SU-DHL-6 (cell line): ENCODE data around the gene C2orf80.

Experiments used
- H2AFZ ChIP-seq: fragments of 200-600 bp; sonication (generic); 2 replicates; pipeline ENCODE4 v1.6.1; 2014; ENCODE audit warnings: low read depth, mild to moderate bottlenecking, moderate library complexity, mixed read lengths, antibody characterized with exemption, low read length; ENCODE audit not compliant: severe bottlenecking
- H3F3A ChIP-seq: fragments of 200-600 bp; shearing (Covaris generic); 2 replicates; pipeline ENCODE4 v1.6.0; 2016; ENCODE audit warnings: antibody characterized with exemption, mild to moderate bottlenecking; ENCODE audit not compliant: insufficient read depth
- H3K27ac ChIP-seq: fragments of 200-600 bp; sonication (generic); 2 replicates; pipeline ENCODE4 v1.5.1; 2016; ENCODE audit warnings: low read depth, mild to moderate bottlenecking, low read length, moderate library complexity, mixed read lengths
- H3K27me3 ChIP-seq: fragments of 200-600 bp; sonication (generic), shearing (Covaris generic); 2 replicates; pipeline ENCODE4 v1.6.0; 2014; ENCODE audit warnings: mild to moderate bottlenecking, low read length
- H3K36me3 ChIP-seq: fragments of 200-600 bp; sonication (generic); 2 replicates; pipeline ENCODE4 v1.6.1; 2014; ENCODE audit warnings: mild to moderate bottlenecking, low read length, mixed read lengths
- H3K4me2 ChIP-seq: fragments of 300-600, 200-600 bp; shearing (Covaris generic), sonication (generic); 2 replicates; pipeline ENCODE4 v1.6.0; 2014; ENCODE audit warnings: low read length, low read depth, mild to moderate bottlenecking; ENCODE audit not compliant: poor library complexity, severe bottlenecking
- H3K4me3 ChIP-seq: fragments of 200-600 bp; sonication (generic); 2 replicates; pipeline ENCODE4 v1.5.1; 2014; ENCODE audit warnings: antibody characterized with exemption, low read length, mild to moderate bottlenecking, mixed read lengths; ENCODE audit not compliant: insufficient read depth, poor library complexity, severe bottlenecking
- H3K79me2 ChIP-seq: fragments of 200-600 bp; sonication (generic); 2 replicates; pipeline ENCODE4 v1.6.1; 2014; ENCODE audit warnings: mild to moderate bottlenecking, low read length, moderate library complexity; ENCODE audit not compliant: insufficient read depth
- H3K9ac ChIP-seq: fragments of 200-600 bp; sonication (generic); 2 replicates; pipeline ENCODE4 v1.7.0; 2014; ENCODE audit warnings: mild to moderate bottlenecking, low read length
- H3K9me2 ChIP-seq: fragments of 200-600 bp; sonication (generic); replicated peaks from 2 replicates; pipeline ENCODE4 v1.6.1; 2014; ENCODE audit warnings: low read length; ENCODE audit not compliant: insufficient read depth
- H3K9me3 ChIP-seq: fragments of 200-600 bp; sonication (generic); 2 replicates; pipeline ENCODE4 v1.6.1; 2014; ENCODE audit warnings: low read length, mixed read lengths; ENCODE audit not compliant: insufficient read depth
- H4K20me1 ChIP-seq: fragments of 200-600 bp; sonication (generic); 2 replicates; pipeline ENCODE4 v1.6.1; 2014; ENCODE audit warnings: low read depth, mild to moderate bottlenecking, antibody characterized with exemption, low read length, moderate library complexity, mixed read lengths
- CTCF ChIP-seq: fragments of 200-600 bp; sonication (generic); IDR thresholded peaks from one replicate; pipeline ENCODE4 v1.5.1; 2017; ENCODE audit warnings: antibody characterized with exemption, mild to moderate bottlenecking, low read length, moderate library complexity; ENCODE audit not compliant: insufficient read depth, poor library complexity, severe bottlenecking
- EZH2phosphoT487 ChIP-seq: fragments of 200-600 bp; sonication (generic), shearing (Covaris generic); conservative IDR thresholded peaks from 2 replicates; pipeline ENCODE4 v1.6.1; 2018; ENCODE audit warnings: mild to moderate bottlenecking, antibody characterized with exemption, low read length, moderate library complexity, mixed read lengths

Gene C2orf80

GRCh38 chr2:208135794-208136715 lies 53.8 kb downstream of the C2orf80 start:
- no peaks in the 10 kb centered on the region for H3K27me3 ChIP-seq
- no peaks in the 10 kb centered on the region for H3K9me3 ChIP-seq
- H4K20me1 ChIP-seq = no peaks in the 10 kb centered on the region
- no peaks in the 10 kb centered on the region for H3F3A ChIP-seq
- no peak overlapping the region for H2AFZ ChIP-seq
- H3K36me3 ChIP-seq = no peaks in the 10 kb centered on the region
- no peak for TF ChIP-seq CTCF
- TF ChIP-seq EZH2phosphoT487 = no peak
- no peak overlapping the region for H3K4me2 ChIP-seq
- no peak overlapping the region for H3K27ac ChIP-seq
- H3K9me2 ChIP-seq = no peaks in the 10 kb centered on the region
- no peaks in the 10 kb centered on the region for H3K79me2 ChIP-seq
- no peak overlapping the region for H3K4me3 ChIP-seq
- no peak overlapping the region for H3K9ac ChIP-seq

- H3K9ac ChIP-seq = no peak overlapping the region
- H3F3A ChIP-seq = no peaks in the 10 kb centered on the region
- no peaks in the 10 kb centered on the region for H4K20me1 ChIP-seq
- H3K4me3 ChIP-seq = no peak overlapping the region
- TF ChIP-seq CTCF = no peak
- no peak for TF ChIP-seq EZH2phosphoT487
- no peak overlapping the region for H3K4me2 ChIP-seq
- no peaks in the 10 kb centered on the region for H3K27me3 ChIP-seq
- no peaks in the 10 kb centered on the region for H3K36me3 ChIP-seq
- H3K27ac ChIP-seq = no peak overlapping the region
- no peak overlapping the region for H2AFZ ChIP-seq
- no peaks in the 10 kb centered on the region for H3K9me2 ChIP-seq
- H3K9me3 ChIP-seq = no peaks in the 10 kb centered on the region
- H3K79me2 ChIP-seq = no peaks in the 10 kb centered on the region
These were observed 54.8 kb downstream of the C2orf80 start for GRCh38 chr2:208134928-208135586.

GRCh38 chr2:208130712-208131110 lies 59.1 kb downstream of the C2orf80 start:
- Histone ChIP-seq H3K9ac (no peak overlapping the region), H3K9me2 (no peaks in the 10 kb centered on the region), H3K79me2 (no peaks in the 10 kb centered on the region), H3F3A (no peaks in the 10 kb centered on the region), H3K27ac (no peak overlapping the region), H3K9me3 (no peaks in the 10 kb centered on the region), H4K20me1 (no peaks in the 10 kb centered on the region), H3K27me3 (no peaks in the 10 kb centered on the region), H3K4me2 (no peak overlapping the region), H2AFZ (no peak overlapping the region), H3K4me3 (no peak overlapping the region), H3K36me3 (no peaks in the 10 kb centered on the region)
- no peak for TF ChIP-seq CTCF
- TF ChIP-seq EZH2phosphoT487 = no peak
